ENCODE data around the gene ZPBP2. TPM values are rescaled to one million over a fixed set of nuclear protein-coding genes. Genes with fewer than 3 reads are reported as not detected.

Gene ZPBP2
- total RNA-seq, 4 donors from 2014 or later = not detected

DNA sequence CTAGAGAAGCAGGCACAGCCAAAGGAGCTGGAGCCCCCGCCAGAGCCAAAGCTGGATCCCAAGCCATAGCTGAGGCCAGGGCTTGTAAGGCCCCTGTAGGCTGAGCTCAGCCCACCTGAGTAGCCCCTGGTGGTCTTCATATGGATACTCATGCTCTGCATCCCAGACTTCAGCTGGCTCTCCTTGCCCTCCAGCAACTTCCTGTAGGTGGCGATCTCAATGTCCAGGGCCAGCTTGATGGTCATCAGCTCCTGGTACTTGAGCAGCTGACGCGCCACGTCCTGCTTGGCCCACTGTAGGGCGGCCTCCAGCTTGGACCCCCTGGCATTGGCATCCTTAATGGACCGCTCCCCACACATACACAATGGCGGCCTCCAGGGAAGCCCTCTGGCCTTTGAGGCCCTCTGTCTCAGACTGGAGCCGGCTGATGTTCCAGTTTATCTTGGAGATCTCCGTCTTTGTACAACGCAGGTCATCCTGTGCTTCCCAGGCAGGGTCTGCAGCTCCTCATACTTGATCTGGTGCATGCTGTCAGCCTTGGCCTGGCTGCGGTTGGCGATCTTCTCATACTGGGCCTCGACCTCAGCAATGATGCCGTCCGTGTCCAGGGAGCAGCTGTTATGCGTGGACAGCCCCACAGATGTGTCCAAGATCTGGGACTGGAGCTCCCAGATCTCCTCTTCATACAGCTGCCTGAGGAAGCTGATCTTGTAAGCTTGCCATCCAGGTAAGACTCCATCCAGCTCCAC is 32.8 kb upstream of the ZPBP2 start:
- no peaks in the 10 kb centered on the region for H3K36me3 ChIP-seq
- TF ChIP-seq, protein P1, sequence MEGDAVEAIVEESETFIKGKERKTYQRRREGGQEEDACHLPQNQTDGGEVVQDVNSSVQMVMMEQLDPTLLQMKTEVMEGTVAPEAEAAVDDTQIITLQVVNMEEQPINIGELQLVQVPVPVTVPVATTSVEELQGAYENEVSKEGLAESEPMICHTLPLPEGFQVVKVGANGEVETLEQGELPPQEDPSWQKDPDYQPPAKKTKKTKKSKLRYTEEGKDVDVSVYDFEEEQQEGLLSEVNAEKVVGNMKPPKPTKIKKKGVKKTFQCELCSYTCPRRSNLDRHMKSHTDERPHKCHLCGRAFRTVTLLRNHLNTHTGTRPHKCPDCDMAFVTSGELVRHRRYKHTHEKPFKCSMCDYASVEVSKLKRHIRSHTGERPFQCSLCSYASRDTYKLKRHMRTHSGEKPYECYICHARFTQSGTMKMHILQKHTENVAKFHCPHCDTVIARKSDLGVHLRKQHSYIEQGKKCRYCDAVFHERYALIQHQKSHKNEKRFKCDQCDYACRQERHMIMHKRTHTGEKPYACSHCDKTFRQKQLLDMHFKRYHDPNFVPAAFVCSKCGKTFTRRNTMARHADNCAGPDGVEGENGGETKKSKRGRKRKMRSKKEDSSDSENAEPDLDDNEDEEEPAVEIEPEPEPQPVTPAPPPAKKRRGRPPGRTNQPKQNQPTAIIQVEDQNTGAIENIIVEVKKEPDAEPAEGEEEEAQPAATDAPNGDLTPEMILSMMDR (IDR thresholded peaks at IDR 0.05) = no peak
- TF ChIP-seq EP300 (IDR thresholded peaks at IDR 0.05) (no peak), POLR2A (IDR thresholded peaks at IDR 0.05) (no peak)
- no peak for DNase-seq (ENCODE audit: low spot score in 2 of 2)
- 91 to 96% methylated on average over 10 to 17 of the region's 17 CpGs for WGBS, 2 donors
- peaks cover 0 to 38% (median 7%) of the 10 kb centered on the region in 4 donors for H3K9me3 ChIP-seq
- H3K27ac ChIP-seq = no peak overlapping the region
- no peaks in the 10 kb centered on the region for H3K4me1 ChIP-seq
- no peak overlapping the region for H3K4me3 ChIP-seq
- no peaks in the 10 kb centered on the region for H3K27me3 ChIP-seq

DNA sequence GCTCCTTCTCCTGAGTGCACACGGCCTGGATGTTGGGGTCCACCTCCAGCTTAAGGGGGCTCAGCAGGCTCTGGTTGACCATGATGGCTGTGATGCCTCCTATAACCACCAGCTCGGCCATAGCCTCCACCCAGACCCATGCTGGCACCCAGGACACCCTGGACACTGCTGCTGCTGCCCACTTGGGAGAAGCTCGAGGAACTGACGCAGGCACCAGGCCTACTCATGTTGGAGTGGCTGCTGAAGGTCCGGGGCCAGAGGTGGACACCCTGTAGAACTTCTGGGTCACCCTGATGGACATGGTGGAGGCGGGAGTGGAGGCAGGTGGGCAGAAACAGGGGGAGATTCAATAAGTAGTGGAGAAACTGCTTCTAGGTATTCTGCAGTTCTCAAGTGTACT is 31.9 kb upstream of the ZPBP2 start:
- Histone ChIP-seq H3K27ac (no peak overlapping the region), H3K9me3 (peaks cover 0 to 38% (median 7%) of the 10 kb centered on the region in 4 donors), H3K36me3 (no peaks in the 10 kb centered on the region), H3K4me3 (no peak overlapping the region), H3K27me3 (no peaks in the 10 kb centered on the region), H3K4me1 (no peaks in the 10 kb centered on the region)
- WGBS, 2 donors = 73 to 80% methylated on average over 6 of the region's 6 CpGs
- no peak for DNase-seq (ENCODE audit: low spot score in 2 of 2)
- TF ChIP-seq, protein P1 (IDR thresholded peaks at IDR 0.05) = no peak
- TF ChIP-seq EP300 (IDR thresholded peaks at IDR 0.05) (no peak), POLR2A (IDR thresholded peaks at IDR 0.05) (no peak)

DNA sequence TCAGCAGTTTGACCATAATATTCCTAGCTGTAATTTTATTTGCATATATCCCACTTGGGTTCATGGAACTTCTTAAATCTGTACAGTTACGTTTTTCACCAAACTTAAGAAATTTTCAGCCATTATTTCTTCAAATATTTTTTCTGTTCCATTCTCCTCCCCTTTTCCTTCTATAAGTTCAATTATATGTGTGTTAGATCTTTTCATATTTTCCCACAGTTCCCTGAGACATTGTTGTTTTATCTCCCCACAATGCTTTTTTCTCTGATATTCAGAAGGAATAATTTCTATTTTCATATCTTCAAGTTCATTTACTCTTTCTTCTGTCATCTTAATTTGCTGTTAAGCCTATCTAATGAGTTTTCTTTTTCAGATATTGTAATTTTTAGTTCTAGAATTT is 29.9 kb upstream of the ZPBP2 start:
- no peak overlapping the region for H3K27ac ChIP-seq
- no peak for DNase-seq (ENCODE audit: low spot score in 2 of 2)
- no peak for TF ChIP-seq POLR2A (IDR thresholded peaks at IDR 0.05)
- TF ChIP-seq, protein P1 (IDR thresholded peaks at IDR 0.05) = no peak
- no peaks in the 10 kb centered on the region for H3K4me1 ChIP-seq
- 73 to 87% methylated on average over 1 of the region's 1 CpG for WGBS, 2 donors
- H3K9me3 ChIP-seq = peaks cover 0 to 38% (median 7%) of the 10 kb centered on the region in 4 donors
- H3K27me3 ChIP-seq = peaks cover 0 to 10% of the 10 kb centered on the region in 2 donors
- no peak overlapping the region for H3K4me3 ChIP-seq
- H3K36me3 ChIP-seq = no peaks in the 10 kb centered on the region

DNA sequence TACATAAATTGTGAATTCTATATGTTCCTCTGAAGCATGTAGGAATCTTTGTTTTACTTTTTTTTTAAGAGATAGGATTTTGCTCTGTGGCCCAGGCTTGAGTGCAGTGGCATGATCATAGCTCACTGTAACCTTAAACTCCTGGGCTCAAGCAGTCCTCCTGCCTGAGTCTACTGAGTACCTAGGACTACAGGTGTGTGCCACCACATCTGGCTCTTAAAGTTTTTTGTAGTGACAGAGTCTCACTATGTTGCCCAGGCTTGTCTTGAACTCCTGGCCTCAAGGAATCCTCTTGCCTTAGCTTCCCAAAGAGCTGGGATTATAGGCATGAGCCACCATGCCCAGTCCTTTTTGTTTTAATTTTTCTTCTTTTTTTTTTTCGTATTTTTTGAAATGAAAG is 29.2 kb upstream of the ZPBP2 start:
- no peak overlapping the region for H3K4me3 ChIP-seq
- no peak for TF ChIP-seq EP300 (IDR thresholded peaks at IDR 0.05)
- TF ChIP-seq POLR2A (IDR thresholded peaks at IDR 0.05) = no peak
- TF ChIP-seq, protein P1 (IDR thresholded peaks at IDR 0.05) = no peak
- 59 to 73% methylated on average over 1 of the region's 1 CpG for WGBS, 2 donors
- H3K27me3 ChIP-seq = peaks cover 0 to 16% of the 10 kb centered on the region in 2 donors
- H3K36me3 ChIP-seq = no peaks in the 10 kb centered on the region
- H3K4me1 ChIP-seq = no peaks in the 10 kb centered on the region
- H3K27ac ChIP-seq = no peak overlapping the region
- H3K9me3 ChIP-seq = peaks cover 0 to 38% (median 7%) of the 10 kb centered on the region in 4 donors
- no peak for DNase-seq (ENCODE audit: low spot score in 2 of 2)

DNA sequence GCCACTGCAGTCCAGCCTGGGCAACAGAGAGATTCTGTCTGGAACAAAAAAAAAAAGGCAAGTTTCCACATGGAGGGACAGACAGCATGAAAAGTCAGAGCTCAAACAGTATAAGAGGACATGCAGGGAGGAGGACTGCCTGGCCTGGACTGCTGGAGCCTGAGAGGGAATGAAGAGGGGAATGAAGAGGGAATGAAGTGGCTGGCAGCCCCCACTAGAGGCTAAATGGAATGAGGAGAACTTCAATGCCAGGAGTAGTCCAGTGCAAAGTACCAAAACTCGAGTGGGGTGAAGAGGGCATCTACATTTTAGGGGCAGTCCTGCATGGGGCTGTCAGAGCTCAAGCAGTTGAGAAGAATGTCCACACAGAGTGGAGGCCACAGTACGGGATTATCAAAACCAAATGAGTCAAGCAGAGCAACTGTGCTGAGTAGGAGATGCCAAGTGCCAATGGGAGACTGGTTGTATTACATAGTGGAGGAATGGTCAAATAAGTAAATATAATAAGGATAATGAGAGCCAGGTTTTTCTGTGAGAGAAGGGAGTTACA is 26.8 kb upstream of the ZPBP2 start:
- H3K27me3 ChIP-seq = peaks cover 0 to 29% of the 10 kb centered on the region in 2 donors

More for the DNA sequence above, 26.8 kb upstream of the ZPBP2 start:
- peaks cover 0 to 21% (median 7%) of the 10 kb centered on the region in 4 donors for H3K9me3 ChIP-seq
- H3K4me1 ChIP-seq = no peaks in the 10 kb centered on the region
- no peak overlapping the region for H3K4me3 ChIP-seq
- 69 to 82% methylated on average over 2 of the region's 2 CpGs for WGBS, 2 donors
- TF ChIP-seq, protein P1 (IDR thresholded peaks at IDR 0.05) = no peak
- TF ChIP-seq POLR2A (IDR thresholded peaks at IDR 0.05) (no peak), EP300 (IDR thresholded peaks at IDR 0.05) (no peak)
- no peak for DNase-seq (ENCODE audit: low spot score in 2 of 2)
- H3K36me3 ChIP-seq = no peaks in the 10 kb centered on the region
- no peak overlapping the region for H3K27ac ChIP-seq
